ENCODE results near the gene PRPF40A. TPM values are rescaled to one million over a fixed set of nuclear protein-coding genes. Genes with fewer than 3 reads are reported as not detected.
A peak's percentile ranks its signal among the peaks of the same experiment; 100 is the strongest.

The PRPF40A gene
- total RNA-seq, 1 experiment from 2014 or later, result 145 TPM

DNA sequence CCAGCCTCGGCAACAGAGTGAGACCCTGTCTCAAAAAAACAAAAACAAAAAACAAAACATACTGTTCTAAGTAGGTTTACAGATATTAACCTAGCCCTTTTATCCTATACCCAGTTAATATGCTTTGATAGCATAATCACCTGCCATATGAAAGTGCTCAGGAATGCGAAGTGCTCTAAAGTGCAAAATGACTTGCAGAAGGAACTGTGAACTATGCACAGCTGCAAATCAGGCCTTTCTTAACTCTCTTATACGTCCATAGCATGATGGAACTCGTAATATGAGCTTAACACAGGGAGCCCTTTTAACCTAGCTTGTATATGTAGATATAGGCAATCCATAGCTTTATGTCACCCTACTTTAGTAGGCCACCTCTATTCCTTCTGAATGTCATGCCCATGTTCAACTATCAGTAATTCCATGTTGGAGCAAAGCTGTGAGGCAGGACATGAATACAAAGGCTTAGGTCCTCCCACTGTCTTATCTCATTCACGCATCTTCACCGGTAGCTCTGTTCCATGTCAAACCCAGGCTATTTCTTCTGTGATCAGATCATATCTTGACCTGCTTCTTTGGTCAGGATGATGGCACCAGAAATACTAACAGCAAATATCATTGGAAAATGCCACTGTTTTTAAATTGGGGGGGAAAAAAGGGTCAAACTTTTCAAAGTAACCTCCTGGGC, 72.9 kb downstream of the PRPF40A start:
- DNase-seq, result no peak
- H3K36me3 ChIP-seq, result peaks cover 20% of the 10 kb centered on the region
- no peak overlapping the region for H3K4me3 ChIP-seq
- no peaks in the 10 kb centered on the region for H3K27me3 ChIP-seq
- H3K9me3 ChIP-seq, result no peaks in the 10 kb centered on the region

DNA sequence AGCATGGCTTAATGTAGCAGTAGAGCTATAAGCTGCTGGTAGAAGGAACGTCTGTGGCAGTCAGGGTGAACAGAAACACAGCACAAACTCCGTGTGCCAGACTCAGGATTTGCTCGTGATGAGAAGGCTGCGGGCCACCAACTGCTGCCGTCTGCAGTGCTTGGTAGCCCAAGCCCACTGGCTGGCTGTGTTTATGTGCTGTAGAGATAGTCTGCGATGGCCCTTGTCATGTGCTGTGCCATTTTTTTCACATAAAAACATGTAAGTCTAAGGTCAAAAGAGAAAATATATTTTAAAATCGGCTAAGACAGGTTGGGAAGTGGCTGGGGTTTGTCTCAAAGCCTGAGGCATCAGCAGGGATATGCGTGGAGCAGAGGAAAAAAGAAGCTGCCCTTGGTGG, 78.7 kb downstream of the PRPF40A start:
- H3K9me3 ChIP-seq, result no peaks in the 10 kb centered on the region
- H3K4me3 ChIP-seq, result no peak overlapping the region
- DNase-seq, result no peak
- no peaks in the 10 kb centered on the region for H3K27me3 ChIP-seq
- peaks cover 24% of the 10 kb centered on the region for H3K36me3 ChIP-seq

DNA sequence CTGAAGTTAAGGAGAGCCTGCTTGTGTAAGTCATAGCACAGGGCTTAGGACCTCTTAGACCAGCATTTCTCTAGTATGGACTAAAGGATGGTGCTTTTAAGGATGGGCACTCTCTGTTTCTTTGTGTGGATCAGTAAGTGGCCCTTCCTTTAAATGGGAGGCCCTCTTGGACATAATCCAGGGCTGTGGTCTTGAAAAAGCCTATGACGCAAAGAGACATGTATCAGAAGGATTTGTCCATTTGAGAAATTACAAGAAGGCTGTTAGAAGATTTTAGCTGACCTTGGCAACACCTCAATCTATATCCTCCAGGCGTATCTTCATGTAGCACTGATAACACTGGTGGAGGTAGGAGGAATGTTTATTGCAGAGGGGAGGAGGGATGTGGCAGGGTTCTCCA, 79.2 kb downstream of the PRPF40A start:
- Histone ChIP-seq H3K4me3 (no peak overlapping the region), H3K36me3 (peaks cover 21% of the 10 kb centered on the region), H3K27me3 (no peaks in the 10 kb centered on the region), H3K9me3 (no peaks in the 10 kb centered on the region)
- DNase-seq, result no peak

DNA sequence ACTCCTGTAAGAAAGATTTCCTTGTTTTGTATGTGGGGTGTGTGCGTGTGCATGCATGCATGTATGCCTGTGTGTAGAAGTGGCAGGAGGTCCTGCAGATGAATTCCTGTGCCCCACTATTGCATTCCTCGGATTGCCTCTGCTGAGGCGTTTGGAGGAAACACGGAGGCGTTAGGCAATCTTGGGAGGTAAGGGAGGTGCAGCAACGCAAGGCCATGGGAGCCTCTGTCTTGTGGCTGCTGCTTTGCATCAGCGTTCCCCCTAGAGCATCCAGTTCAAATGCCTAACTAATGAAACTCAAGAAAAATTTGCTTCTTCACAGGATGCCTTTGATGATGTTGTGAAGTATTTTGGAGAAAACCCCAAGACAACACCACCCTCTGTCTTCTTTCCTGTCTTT, 80.0 kb downstream of the PRPF40A start:
- Histone ChIP-seq H3K9me3 (no peaks in the 10 kb centered on the region), H3K27me3 (no peaks in the 10 kb centered on the region), H3K4me3 (no peak overlapping the region), H3K36me3 (peaks cover 21% of the 10 kb centered on the region)
- no peak for DNase-seq

DNA sequence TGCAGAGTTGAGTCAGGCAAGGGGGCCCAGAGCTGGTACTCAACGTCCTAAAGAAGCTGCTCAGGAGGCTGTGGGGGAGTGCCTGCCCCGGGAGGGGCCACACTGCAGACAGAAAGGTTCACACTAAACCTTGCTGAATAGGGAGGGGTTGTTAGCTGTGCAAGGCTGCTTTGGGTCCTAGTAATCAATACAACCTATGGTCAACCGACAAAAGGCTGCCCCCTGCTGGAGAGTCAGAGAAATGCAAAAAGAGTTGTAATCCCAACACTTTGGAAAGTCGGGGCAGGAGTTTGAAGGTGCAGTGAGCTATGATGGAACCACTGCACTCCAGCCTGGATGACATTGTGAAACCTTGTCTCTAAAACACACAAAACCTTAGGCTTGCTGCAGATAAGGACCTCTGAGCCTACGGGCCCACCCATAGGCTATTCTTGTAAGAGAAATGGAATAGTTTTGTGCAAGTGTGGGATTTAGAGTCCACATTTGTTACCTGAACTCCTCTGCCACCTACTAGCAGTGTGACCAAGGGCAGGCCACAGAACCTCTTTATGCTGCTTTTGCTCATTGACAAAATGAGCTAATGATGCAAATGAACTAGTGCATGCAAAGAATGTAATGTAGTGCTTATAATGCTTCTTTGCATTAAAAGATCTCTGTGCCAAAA, 81.5 kb downstream of the PRPF40A start:
- peaks cover 16% of the 10 kb centered on the region for H3K36me3 ChIP-seq
- DNase-seq, result peak; percentile 39

DNA sequence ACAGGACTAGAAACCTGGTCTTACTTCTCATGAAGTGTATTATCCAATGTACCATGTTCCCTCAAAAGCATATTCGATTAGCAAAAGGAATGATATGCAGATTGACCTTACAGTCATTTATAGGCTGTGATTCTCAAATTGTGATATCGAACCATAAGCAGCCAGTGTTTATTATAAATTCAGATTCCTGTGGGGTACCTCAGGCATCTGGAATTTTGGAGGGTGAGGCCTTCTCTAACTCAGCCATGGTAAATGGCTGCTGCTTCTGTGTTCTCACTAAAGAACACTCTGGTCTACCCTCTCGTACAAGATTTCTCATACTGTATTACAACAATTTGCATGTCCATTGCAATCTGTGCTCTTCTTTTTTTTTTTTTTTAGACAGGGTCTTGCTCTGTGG, 84.5 kb downstream of the PRPF40A start:
- Histone ChIP-seq H3K27me3 (no peaks in the 10 kb centered on the region), H3K9me3 (no peaks in the 10 kb centered on the region), H3K36me3 (peaks cover 25% of the 10 kb centered on the region), H3K4me3 (no peak overlapping the region)
- no peak for DNase-seq

More for the DNA sequence above, 81.5 kb downstream of the PRPF40A start:
- Histone ChIP-seq H3K4me3 (no peak overlapping the region), H3K27me3 (no peaks in the 10 kb centered on the region), H3K9me3 (no peaks in the 10 kb centered on the region)

DNA sequence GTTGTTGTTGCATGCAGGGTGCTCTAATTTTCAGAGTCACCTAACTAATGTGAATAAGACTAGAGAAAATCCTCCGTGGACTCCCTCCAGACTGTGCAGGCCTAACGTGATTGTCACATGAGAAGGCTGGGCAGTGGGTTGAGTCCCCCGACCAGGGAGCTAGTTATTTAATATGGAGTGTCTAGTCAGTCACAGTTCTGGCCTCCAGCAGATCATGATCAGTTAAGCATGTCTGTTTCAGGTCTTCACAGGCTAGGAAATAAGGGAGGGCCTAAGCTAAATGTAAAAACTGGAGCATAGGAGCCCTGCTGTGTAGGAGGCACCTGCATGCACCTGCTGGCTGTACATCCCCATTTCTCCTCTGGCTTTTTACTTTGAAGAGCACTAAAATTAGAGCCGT, 86.8 kb downstream of the PRPF40A start:
- no peak overlapping the region for H3K4me3 ChIP-seq

DNA sequence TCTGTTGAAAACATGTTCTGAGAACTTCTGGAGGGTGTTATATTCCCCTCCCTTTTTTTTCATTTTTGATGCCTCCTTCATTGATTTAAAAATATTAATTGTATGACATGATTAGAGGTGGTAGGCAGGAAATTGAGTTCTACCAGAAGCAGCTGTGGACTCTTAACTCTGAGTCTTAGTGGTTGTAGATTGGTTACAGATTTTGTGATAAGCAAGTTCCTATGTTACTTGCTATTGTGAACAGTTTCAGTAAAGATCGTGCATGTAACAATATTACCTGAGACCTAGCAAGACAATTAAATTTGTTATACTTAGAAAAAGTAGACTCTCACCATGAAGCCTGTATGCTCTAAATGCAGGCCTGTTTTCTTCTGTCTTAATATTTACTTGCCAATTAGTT, 88.1 kb downstream of the PRPF40A start:
- Histone ChIP-seq H3K4me3 (no peak overlapping the region), H3K9me3 (no peaks in the 10 kb centered on the region), H3K36me3 (peaks cover 20% of the 10 kb centered on the region), H3K27me3 (no peaks in the 10 kb centered on the region)
- DNase-seq, result no peak

More for the DNA sequence above, 86.8 kb downstream of the PRPF40A start:
- peaks cover 18% of the 10 kb centered on the region for H3K36me3 ChIP-seq
- DNase-seq, result no peak
- no peaks in the 10 kb centered on the region for H3K27me3 ChIP-seq
- no peaks in the 10 kb centered on the region for H3K9me3 ChIP-seq

DNA sequence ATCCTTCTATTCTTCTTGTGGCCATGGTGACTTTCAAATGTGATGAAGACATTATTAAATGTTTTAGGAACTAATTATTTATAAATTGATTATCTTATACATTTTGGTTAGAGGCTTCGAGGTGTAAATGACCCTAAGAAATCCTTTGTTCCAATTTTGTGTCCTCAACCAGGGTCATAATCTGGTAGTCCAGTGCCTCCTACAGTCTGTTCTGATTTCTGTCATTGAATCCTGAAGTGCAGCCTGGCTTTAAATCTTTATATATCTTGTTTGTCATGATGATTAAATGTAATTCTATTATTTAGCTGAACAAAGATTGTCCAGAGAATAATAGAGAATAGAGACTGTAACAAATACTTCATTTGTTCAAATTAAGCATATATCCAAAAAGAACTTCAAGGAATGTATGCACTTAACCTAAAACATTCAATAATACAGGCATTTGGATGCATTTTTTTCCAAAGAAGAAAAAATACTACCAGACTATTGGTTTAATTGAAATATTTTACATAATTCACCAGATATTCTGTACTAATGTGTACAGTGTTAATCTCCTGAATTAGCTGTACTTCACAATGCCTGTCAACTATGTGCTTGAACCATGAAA, 89.8 kb downstream of the PRPF40A start:
- peaks cover 20% of the 10 kb centered on the region for H3K36me3 ChIP-seq
- DNase-seq, result no peak
- no peak overlapping the region for H3K4me3 ChIP-seq
- H3K27me3 ChIP-seq, result no peaks in the 10 kb centered on the region
- H3K9me3 ChIP-seq, result no peaks in the 10 kb centered on the region

DNA sequence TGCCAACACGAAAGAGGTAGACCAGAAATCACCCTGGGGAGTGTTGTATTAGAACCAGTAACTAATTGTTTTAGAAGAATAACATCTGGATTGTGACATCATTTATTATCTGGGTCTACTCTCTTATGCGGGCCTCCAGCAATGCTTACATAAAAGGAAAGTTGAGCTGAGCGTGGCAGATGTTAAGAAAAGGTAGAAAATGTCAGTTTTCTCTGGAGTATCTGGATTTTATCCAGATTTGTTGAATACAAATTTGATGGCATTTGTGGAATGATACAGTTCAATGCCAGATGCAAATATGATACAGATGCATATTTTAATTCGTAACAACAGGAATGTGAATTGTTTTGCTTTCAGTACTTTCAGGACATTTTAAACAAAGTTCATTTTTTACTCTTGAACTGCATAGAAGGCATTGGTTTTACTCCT, 90.3 kb downstream of the PRPF40A start:
- H3K36me3 ChIP-seq, result peaks cover 20% of the 10 kb centered on the region
- no peak for DNase-seq
- no peaks in the 10 kb centered on the region for H3K27me3 ChIP-seq
- no peaks in the 10 kb centered on the region for H3K9me3 ChIP-seq
- no peak overlapping the region for H3K4me3 ChIP-seq

DNA sequence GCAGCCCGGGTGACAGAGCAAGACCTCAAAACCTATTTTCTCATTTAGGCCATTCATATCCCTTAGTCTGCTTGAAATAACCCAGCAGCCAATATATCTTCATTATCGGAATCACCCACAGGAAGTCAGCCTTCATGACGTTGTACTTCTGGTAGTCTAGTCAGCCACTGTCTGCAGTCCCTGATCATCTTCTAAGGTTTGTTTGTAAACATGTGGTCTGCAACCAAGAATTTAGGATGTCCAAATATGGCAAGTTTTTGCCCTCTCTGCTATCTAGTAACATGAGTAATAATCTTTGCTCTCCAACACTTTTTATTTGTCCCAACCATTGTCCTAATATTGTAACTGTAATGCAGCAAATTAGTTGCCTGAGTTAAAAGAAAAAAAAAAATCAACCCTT, 92.5 kb downstream of the PRPF40A start:
- no peak for DNase-seq

DNA sequence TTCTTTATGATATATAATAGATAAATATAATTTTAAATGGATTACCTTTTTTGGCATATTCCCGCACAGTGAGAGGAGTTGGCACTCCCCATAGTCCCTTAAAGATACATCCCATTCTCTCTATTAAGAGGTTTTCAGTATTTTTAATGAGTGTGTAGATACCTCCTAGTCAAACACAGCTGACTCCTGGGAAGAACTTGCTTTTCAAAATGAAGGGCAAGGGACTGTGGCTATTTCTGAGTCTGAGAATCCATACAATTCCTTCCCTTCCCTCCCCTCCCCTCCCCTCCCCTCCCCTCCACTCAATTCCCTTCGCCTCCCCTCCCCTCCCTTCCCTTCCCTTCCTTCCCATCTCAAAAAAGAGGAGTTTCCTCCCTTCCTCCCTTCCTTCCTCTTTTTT, 93.5 kb downstream of the PRPF40A start:
- no peaks in the 10 kb centered on the region for H3K27me3 ChIP-seq
- no peak overlapping the region for H3K4me3 ChIP-seq
- H3K36me3 ChIP-seq, result peaks cover 12% of the 10 kb centered on the region
- no peak for DNase-seq
- H3K9me3 ChIP-seq, result no peaks in the 10 kb centered on the region

More for the DNA sequence above, 92.5 kb downstream of the PRPF40A start:
- Histone ChIP-seq H3K27me3 (no peaks in the 10 kb centered on the region), H3K36me3 (peaks cover 14% of the 10 kb centered on the region), H3K4me3 (no peak overlapping the region), H3K9me3 (no peaks in the 10 kb centered on the region)

DNA sequence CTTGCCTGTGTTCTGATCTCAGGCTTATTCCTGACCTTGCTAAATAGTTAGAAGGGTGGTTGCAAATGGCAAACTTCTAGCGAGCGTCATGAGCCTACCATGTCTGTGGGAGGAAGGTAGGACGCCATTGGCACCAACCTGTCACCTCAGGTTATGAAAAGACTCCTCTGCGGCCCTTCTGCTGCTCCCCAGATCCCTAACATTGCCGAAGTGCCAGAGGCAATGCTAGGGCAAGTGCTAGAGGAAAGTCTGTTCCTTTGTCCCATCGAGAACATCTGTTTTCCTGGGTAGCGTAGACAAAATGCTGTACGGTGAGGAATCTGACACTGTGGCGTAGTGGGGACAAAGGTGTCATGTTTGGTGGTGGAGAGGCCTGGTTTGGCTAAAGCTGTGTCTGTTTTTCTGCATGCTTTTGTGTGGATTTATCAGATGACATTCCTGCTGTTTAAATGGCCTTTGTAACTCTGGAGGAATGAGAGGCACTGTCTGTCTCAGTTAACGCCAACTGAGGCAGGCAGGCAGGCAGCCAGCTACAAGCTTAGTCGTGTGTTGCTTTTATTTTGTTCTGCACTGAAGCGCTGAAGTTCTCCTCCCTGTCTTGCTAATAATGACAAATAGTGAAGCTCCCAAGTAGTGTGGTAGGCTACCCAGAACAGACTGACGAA, 94.1 kb downstream of the PRPF40A start:
- DNase-seq, result no peak
- no peaks in the 10 kb centered on the region for H3K27me3 ChIP-seq
- H3K4me3 ChIP-seq, result no peak overlapping the region
- no peaks in the 10 kb centered on the region for H3K9me3 ChIP-seq
- peaks cover 13% of the 10 kb centered on the region for H3K36me3 ChIP-seq

DNA sequence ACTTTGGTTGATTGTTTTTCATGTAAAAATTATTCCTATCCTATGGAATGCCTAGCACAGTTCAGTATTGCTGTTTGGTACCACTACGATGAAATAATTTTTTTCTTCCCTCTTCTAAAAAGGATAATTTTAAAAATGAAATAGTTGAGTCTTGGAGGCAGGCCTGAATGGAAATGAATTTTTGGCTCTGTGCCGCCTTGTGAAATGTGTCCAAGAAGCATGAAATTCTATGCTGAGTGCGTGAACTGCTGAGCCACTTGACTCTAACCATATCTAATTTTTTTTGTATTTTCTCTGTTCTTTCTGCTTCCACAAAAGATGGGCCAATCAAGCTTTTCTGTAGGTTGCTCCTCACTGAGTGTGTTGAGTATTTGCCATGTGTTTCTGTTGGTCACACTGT, 95.0 kb downstream of the PRPF40A start:
- Histone ChIP-seq H3K27me3 (no peaks in the 10 kb centered on the region), H3K36me3 (peaks cover 17% of the 10 kb centered on the region), H3K9me3 (no peaks in the 10 kb centered on the region), H3K4me3 (no peak overlapping the region)
- no peak for DNase-seq

DNA sequence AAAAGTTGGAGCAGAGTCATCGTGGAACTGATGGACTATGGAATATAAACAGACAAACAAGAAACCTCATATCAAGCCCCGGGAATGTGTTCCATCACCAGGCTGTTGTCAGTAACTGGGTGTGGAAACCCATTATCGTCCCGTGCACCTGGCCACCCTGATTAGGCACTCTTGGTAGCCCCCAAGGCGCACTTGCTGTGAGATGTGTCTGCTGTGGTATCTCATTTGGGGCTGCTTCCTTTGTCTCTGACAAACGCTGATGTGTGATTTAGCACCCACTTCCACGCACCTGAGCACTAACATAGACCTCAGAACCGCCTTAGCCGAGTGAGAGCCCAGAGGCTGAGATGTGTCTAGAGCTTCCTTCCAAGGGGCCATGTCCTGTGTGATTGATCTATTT, 96.3 kb downstream of the PRPF40A start:
- Histone ChIP-seq H3K4me3 (no peak overlapping the region), H3K27me3 (no peaks in the 10 kb centered on the region), H3K36me3 (peaks cover 20% of the 10 kb centered on the region), H3K9me3 (no peaks in the 10 kb centered on the region)
- DNase-seq, result no peak

DNA sequence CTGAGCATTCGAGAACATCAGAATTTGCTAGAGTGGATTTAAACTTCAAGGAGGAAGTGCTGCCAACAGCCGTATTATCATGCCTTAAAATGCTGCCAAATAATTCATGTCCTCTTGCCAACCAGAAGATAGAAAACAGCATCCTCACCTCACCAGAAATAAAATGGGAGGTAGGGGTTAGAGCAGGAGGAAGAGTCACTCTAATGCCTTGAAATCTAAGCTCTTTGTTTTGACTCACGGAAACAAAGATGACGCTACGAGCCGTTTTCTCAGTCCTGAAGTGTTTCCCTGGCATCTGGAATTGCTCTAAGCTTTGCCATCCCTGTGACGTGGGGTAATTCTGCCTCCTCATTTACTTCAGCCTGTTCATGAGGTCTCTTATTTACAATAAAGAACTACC, 97.1 kb downstream of the PRPF40A start:
- Histone ChIP-seq H3K36me3 (peaks cover 19% of the 10 kb centered on the region), H3K27me3 (no peaks in the 10 kb centered on the region), H3K4me3 (no peak overlapping the region), H3K9me3 (no peaks in the 10 kb centered on the region)
- DNase-seq, result no peak

DNA sequence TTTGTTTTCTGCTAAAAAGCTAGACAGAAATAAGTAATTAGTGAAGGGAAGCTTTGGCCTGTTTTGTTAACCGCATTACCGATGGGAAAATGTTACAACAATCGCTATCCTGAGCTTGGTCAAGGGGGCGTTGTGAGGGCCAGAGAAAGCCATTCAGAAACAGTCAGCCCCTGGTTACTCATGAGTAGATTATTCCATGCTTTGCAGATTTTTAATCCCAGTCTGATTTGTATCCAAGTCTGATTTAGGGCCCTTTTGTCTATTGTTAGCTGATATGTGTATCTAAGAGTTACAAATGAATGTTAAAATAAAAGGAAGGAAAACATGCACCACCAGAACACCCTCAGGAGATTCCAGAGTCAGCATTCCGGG, 99.1 kb downstream of the PRPF40A start:
- DNase-seq, result no peak
- H3K9me3 ChIP-seq, result no peaks in the 10 kb centered on the region
- no peaks in the 10 kb centered on the region for H3K27me3 ChIP-seq
- H3K36me3 ChIP-seq, result peaks cover 18% of the 10 kb centered on the region
- no peak overlapping the region for H3K4me3 ChIP-seq
